Body of pancreas (tissue), 4 donors: ENCODE results near the gene SPNS1. TPM values are rescaled to one million over a fixed set of nuclear protein-coding genes. Genes with fewer than 3 reads are reported as not detected.

ENCODE experiments used
- ATAC-seq: fragments of 150-250 bp; one replicate; pipeline ENCODE4 v1.9.1; 2016
- DNase-seq, 4 donors: peaks; one replicate each; pipeline ENCODE4 v3.0.0-alpha.2; 2019
- H3K27ac ChIP-seq, 4 donors: fragments of 200-600 bp; sonication (generic); 1 replicate in 3 of 4; 2 replicates in 1 of 4; pipeline versions ENCODE4 v1.5.1 to v1.6.1; 2016 to 2019; ENCODE audit warnings: mild to moderate bottlenecking in 1 of 4, mixed read lengths in 1 of 4, moderate library complexity in 1 of 4
- H3K27me3 ChIP-seq, 2 donors: fragments of 200-600 bp; sonication (generic); one replicate each; pipeline ENCODE4 v1.6.0; 2016; ENCODE audit warnings: mild to moderate bottlenecking in 1 of 2
- H3K36me3 ChIP-seq, 2 donors: fragments of 200-600 bp; sonication (generic); replicated peaks in 1 of 2; 2 replicates each; pipeline ENCODE4 v1.5.1; 2016; ENCODE audit warnings: low read depth in 2 of 2; ENCODE audit not compliant: insufficient read depth in 1 of 2
- H3K4me1 ChIP-seq: fragments of 200-600 bp; sonication (generic); one replicate; pipeline ENCODE4 v1.6.0; 2016
- H3K4me3 ChIP-seq, 2 donors: fragments of 200-600 bp; sonication (generic); 1 replicate in 1 of 2; 2 replicates in 1 of 2; pipeline ENCODE4 v1.5.1; 2016 to 2019
- H3K9me3 ChIP-seq, 3 donors: fragments of 200-600 bp; sonication (generic); 1 replicate in 2 of 3; 2 replicates in 1 of 3; pipeline ENCODE4 v1.5.1; 2016
- CTCF ChIP-seq, 7 experiments: fragments of 450-650 bp in 4 of 7; fragments of 200-600 bp in 3 of 7; sonication (generic) in 3 of 7; IDR thresholded peaks; one replicate each; pipeline ENCODE4 v1.5.1; 2016 to 2019; ENCODE audit warnings: antibody characterized with exemption in 7 of 7
- POLR2A ChIP-seq, 3 donors: fragments of 450-650 bp; IDR thresholded peaks; one replicate each; pipeline ENCODE4 v1.6.1; 2016; ENCODE audit warnings: antibody characterized with exemption in 3 of 3, mild to moderate bottlenecking in 2 of 3
- WGBS, 2 donors: methylation state at CpG; one replicate each; pipeline ENCODE4 v1.1.5; 2017; 5-methylcytosine and 5-hydroxymethylcytosine counted together
- intact Hi-C: fragments of 100-400 bp; cut with DNase I; formaldehyde crosslinking; loops from one replicate; pipeline ENCODE4 v1.15.1; 2023
- total RNA-seq, 2 donors: library from RNA; depleted of rRNA; stranded (reverse); fragments of >200 nt; gene quantifications; one replicate each; pipeline ENCODE4 v1.1.0, GENCODE V29; 2016

SPNS1 gene
- total RNA-seq, 2 donors from 2014 or later, result 11.2 to 23.1 TPM

GRCh38 chr16:29009838-29010166 is 35.2 kb downstream of the SPNS1 start:
- intact Hi-C loops, result no loop called here
- ATAC-seq, result no peak
- Histone ChIP-seq H3K27ac (no peak overlapping the region), H3K4me1 (no peaks in the 10 kb centered on the region), H3K9me3 (no peaks in the 10 kb centered on the region), H3K36me3 (no peaks in the 10 kb centered on the region), H3K27me3 (no peaks in the 10 kb centered on the region), H3K4me3 (no peak overlapping the region)
- DNase-seq, result no peak
- TF ChIP-seq POLR2A (IDR thresholded peaks at IDR 0.05) (no peak), CTCF (IDR thresholded peaks at IDR 0.05) (no peak)
- 81 to 100% methylated on average over 2 of the region's 2 CpGs for WGBS, 2 donors

GRCh38 chr16:29011112-29011511 is 36.5 kb downstream of the SPNS1 start:
- WGBS, 2 donors, result 42 to 57% methylated on average over 8 of the region's 8 CpGs
- ATAC-seq (no peak), DNase-seq (no peak)
- Histone ChIP-seq H3K4me3 (no peak overlapping the region), H3K27ac (no peak overlapping the region), H3K9me3 (no peaks in the 10 kb centered on the region), H3K27me3 (no peaks in the 10 kb centered on the region), H3K36me3 (no peaks in the 10 kb centered on the region), H3K4me1 (no peaks in the 10 kb centered on the region)
- no peak for TF ChIP-seq POLR2A (IDR thresholded peaks at IDR 0.05)
- TF ChIP-seq CTCF (IDR thresholded peaks at IDR 0.05), result no peak
- intact Hi-C loops, result no loop called here

GRCh38 chr16:29011851-29012250 is 37.3 kb downstream of the SPNS1 start:
- no peaks in the 10 kb centered on the region for H3K4me1 ChIP-seq
- no peak for DNase-seq
- no peaks in the 10 kb centered on the region for H3K9me3 ChIP-seq
- no peak overlapping the region for H3K4me3 ChIP-seq
- WGBS, 2 donors, result 62 to 68% methylated on average over 4 of the region's 4 CpGs
- intact Hi-C loops, result no loop called here
- no peaks in the 10 kb centered on the region for H3K36me3 ChIP-seq
- no peak overlapping the region for H3K27ac ChIP-seq
- no peak for TF ChIP-seq CTCF (IDR thresholded peaks at IDR 0.05)
- TF ChIP-seq POLR2A (IDR thresholded peaks at IDR 0.05), result no peak
- ATAC-seq, result no peak
- H3K27me3 ChIP-seq, result no peaks in the 10 kb centered on the region

- Histone ChIP-seq H3K4me3 (no peak overlapping the region), H3K27me3 (no peaks in the 10 kb centered on the region), H3K36me3 (no peaks in the 10 kb centered on the region), H3K9me3 (no peaks in the 10 kb centered on the region), H3K27ac (no peak overlapping the region), H3K4me1 (no peaks in the 10 kb centered on the region)
- intact Hi-C loops, result no loop called here
- WGBS, 2 donors, result 44 to 59% methylated on average over 9 of the region's 9 CpGs
- no peak for ATAC-seq
- TF ChIP-seq POLR2A (IDR thresholded peaks at IDR 0.05), result no peak
- no peak for TF ChIP-seq CTCF (IDR thresholded peaks at IDR 0.05)
- no peak for DNase-seq
Observed at GRCh38 chr16:29012913-29013553, 38.5 kb downstream of the SPNS1 start.

GRCh38 chr16:29014561-29015069 is 40.0 kb downstream of the SPNS1 start:
- H3K27me3 ChIP-seq, result no peaks in the 10 kb centered on the region
- no peak overlapping the region for H3K4me3 ChIP-seq
- no peaks in the 10 kb centered on the region for H3K9me3 ChIP-seq
- DNase-seq, result no peak
- intact Hi-C loops, result no loop called here
- no peaks in the 10 kb centered on the region for H3K36me3 ChIP-seq
- no peaks in the 10 kb centered on the region for H3K4me1 ChIP-seq
- no peak for TF ChIP-seq POLR2A (IDR thresholded peaks at IDR 0.05)
- TF ChIP-seq CTCF (IDR thresholded peaks at IDR 0.05), result no peak
- WGBS, 2 donors, result 70 to 77% methylated on average over 3 of the region's 3 CpGs
- H3K27ac ChIP-seq, result no peak overlapping the region
- ATAC-seq, result no peak
